ENCODE results near the gene SOX4. TPM values are rescaled to one million over a fixed set of nuclear protein-coding genes. Genes with fewer than 3 reads are reported as not detected.

Gene SOX4
- 6.9 and 9.6 TPM in 2 replicates for total RNA-seq

GRCh38 chr6:21593412-21593926 lies at the start of gene SOX4:
TSS of gene SOX4 (plus strand) at chr6:21593751. CDS start at chr6:21594535, 784 bp downstream.

Small RNAs within 50 kb of the gene (small RNA-seq; reads per million reads assigned to genes)
- gene BOLA2P3: not detected
